Measurements from ENCODE around the gene RBM4B. TPM values are rescaled to one million over a fixed set of nuclear protein-coding genes. Genes with fewer than 3 reads are reported as not detected.

The RBM4B gene
- total RNA-seq, 2 donors from 2014 or later, result 15.5 to 40.7 TPM

- TF ChIP-seq CTCF (IDR thresholded peaks at IDR 0.05), result no peak
- TF ChIP-seq POLR2AphosphoS5 (IDR thresholded peaks at IDR 0.05), result no peak
- TF ChIP-seq POLR2A (IDR thresholded peaks at IDR 0.05), result no peak
- Histone ChIP-seq H3K36me3 (no peaks in the 10 kb centered on the region), H3K27ac (no peak overlapping the region), H3K4me1 (replicated peaks) (no peaks in the 10 kb centered on the region), H3K27me3 (replicated peaks; ENCODE audit: insufficient read depth) (no peaks in the 10 kb centered on the region), H3K4me3 (no peak overlapping the region), H3K9me3 (no peaks in the 10 kb centered on the region)
- no peak for DNase-seq (ENCODE audit: low spot score)
- intact Hi-C loops (cut with DNase I), result no loop called here
- 96% methylated on average over 6 of the region's 6 CpGs for WGBS
These were observed 24.6 kb downstream of the RBM4B start for GRCh38 chr11:66653123-66653522.

GRCh38 chr11:66652651-66653050, 25.0 kb downstream of the RBM4B start:
- Histone ChIP-seq H3K9me3 (no peaks in the 10 kb centered on the region), H3K4me1 (replicated peaks) (no peaks in the 10 kb centered on the region), H3K4me3 (no peak overlapping the region), H3K27ac (no peak overlapping the region), H3K27me3 (replicated peaks; ENCODE audit: insufficient read depth) (no peaks in the 10 kb centered on the region), H3K36me3 (no peaks in the 10 kb centered on the region)
- whole genome bisulfite sequencing, result 91% methylated on average over 7 of the region's 7 CpGs
- intact Hi-C loops (cut with DNase I), result no loop called here
- DNase-seq (ENCODE audit: low spot score), result no peak
- TF ChIP-seq POLR2AphosphoS5 (IDR thresholded peaks at IDR 0.05), result no peak
- TF ChIP-seq CTCF (IDR thresholded peaks at IDR 0.05), result no peak

GRCh38 chr11:66651016-66651415, 26.7 kb downstream of the RBM4B start:
- Histone ChIP-seq H3K27ac (no peak overlapping the region), H3K36me3 (no peaks in the 10 kb centered on the region), H3K9me3 (no peaks in the 10 kb centered on the region), H3K4me3 (no peak overlapping the region), H3K4me1 (replicated peaks) (no peaks in the 10 kb centered on the region), H3K27me3 (replicated peaks; ENCODE audit: insufficient read depth) (no peaks in the 10 kb centered on the region)
- intact Hi-C loops (cut with DNase I), result no loop called here
- no peak for DNase-seq (ENCODE audit: low spot score)
- no peak for TF ChIP-seq POLR2AphosphoS5 (IDR thresholded peaks at IDR 0.05)
- no peak for TF ChIP-seq CTCF (IDR thresholded peaks at IDR 0.05)
- no peak for TF ChIP-seq POLR2A (IDR thresholded peaks at IDR 0.05)
- WGBS, result 97% methylated on average over 2 of the region's 2 CpGs

- no peaks in the 10 kb centered on the region for H3K9me3 ChIP-seq
- H3K27me3 ChIP-seq (replicated peaks; ENCODE audit: insufficient read depth), result no peaks in the 10 kb centered on the region
- intact Hi-C loops (cut with DNase I), result no loop called here
- H3K36me3 ChIP-seq, result no peaks in the 10 kb centered on the region
- H3K27ac ChIP-seq, result no peak overlapping the region
- no peak overlapping the region for H3K4me3 ChIP-seq
- no peak for DNase-seq (ENCODE audit: low spot score)
- 77% methylated on average over 5 of the region's 5 CpGs for WGBS
- TF ChIP-seq POLR2AphosphoS5 (IDR thresholded peaks at IDR 0.05), result no peak
- H3K4me1 ChIP-seq (replicated peaks), result peaks cover 4% of the 10 kb centered on the region
These were observed 27.8 kb downstream of the RBM4B start for GRCh38 chr11:66649903-66650302.

- TF ChIP-seq CTCF (IDR thresholded peaks at IDR 0.05), result no peak
- no peak for TF ChIP-seq POLR2A (IDR thresholded peaks at IDR 0.05)
- TF ChIP-seq POLR2AphosphoS5 (IDR thresholded peaks at IDR 0.05), result no peak
- WGBS, result 86% methylated on average over 4 of the region's 4 CpGs
- H3K27me3 ChIP-seq (replicated peaks; ENCODE audit: insufficient read depth), result no peaks in the 10 kb centered on the region
- peaks cover 6 to 9% of the 10 kb centered on the region in 2 donors for H3K36me3 ChIP-seq
- no peak for DNase-seq (ENCODE audit: low spot score)
- peaks cover 17% of the 10 kb centered on the region for H3K4me1 ChIP-seq (replicated peaks)
- no peak overlapping the region for H3K27ac ChIP-seq
- no peaks in the 10 kb centered on the region for H3K9me3 ChIP-seq
- intact Hi-C loops (cut with DNase I), result no loop called here
- H3K4me3 ChIP-seq, result no peak overlapping the region
These were observed 30.9 kb downstream of the RBM4B start for GRCh38 chr11:66646828-66647227.

Measured in prostate gland (tissue), 2 donors.